ENCODE results near the gene ABCC1.

DNA sequence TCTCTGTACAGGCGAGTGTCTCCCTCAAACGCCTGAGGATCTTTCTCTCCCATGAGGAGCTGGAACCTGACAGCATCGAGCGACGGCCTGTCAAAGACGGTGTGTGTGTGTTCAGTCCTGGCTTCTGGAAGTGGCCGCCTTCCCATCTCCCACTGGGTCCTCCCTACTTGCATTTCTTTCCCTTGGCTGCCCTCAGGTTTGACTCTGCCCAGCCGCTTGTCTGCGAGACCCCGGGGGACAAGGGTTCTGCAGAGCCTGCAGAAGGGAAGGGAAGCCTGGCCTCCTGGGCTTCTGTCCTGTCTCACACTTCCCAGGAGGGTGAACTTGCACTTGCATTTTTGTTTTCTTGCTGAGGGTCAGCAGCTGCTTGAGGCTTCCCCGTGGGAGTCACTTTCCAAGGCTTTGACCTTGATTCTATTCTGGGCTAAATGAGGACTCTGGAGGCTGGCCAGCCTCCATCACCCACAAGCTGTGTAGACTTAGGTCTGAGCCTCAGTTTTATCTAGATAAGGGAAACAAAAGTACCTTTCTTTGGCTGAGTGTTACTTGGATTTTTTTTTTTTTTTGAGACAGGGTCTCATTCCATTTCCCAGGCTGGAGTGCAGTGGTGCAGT is 122.3 kb downstream of the ABCC1 start:
- TF ChIP-seq CTCF (IDR thresholded peaks at IDR 0.05) = no peak
- no peak for TF ChIP-seq POLR2A (IDR thresholded peaks at IDR 0.05)
